ENCODE measurements around the gene LONP2. TPM values are rescaled to one million over a fixed set of nuclear protein-coding genes. Genes with fewer than 3 reads are reported as not detected.

Gene LONP2
- total RNA-seq, 1 donor from 2014 or later, result 69.5 TPM

GRCh38 chr16:48361540-48362144 lies 117.5 kb downstream of the LONP2 start:
- no peak for TF ChIP-seq CTCF (IDR thresholded peaks at IDR 0.05)
- H3K4me1 Mint-ChIP-seq (ENCODE audit: unreplicated experiment), result peaks cover 32% of the 10 kb centered on the region
- no peaks in the 10 kb centered on the region for H3K27me3 Mint-ChIP-seq (ENCODE audit: unreplicated experiment)
- no peak for DNase-seq (ENCODE audit: extremely low spot score, unreplicated experiment)
- H3K9me3 Mint-ChIP-seq (ENCODE audit: unreplicated experiment), result no peaks in the 10 kb centered on the region
- no peak overlapping the region for H3K4me3 Mint-ChIP-seq (ENCODE audit: unreplicated experiment)
- no peak overlapping the region for H3K27ac Mint-ChIP-seq (ENCODE audit: unreplicated experiment)
- H3K36me3 Mint-ChIP-seq (ENCODE audit: unreplicated experiment), result peaks cover 9% of the 10 kb centered on the region

- peak overlapping the region; percentile 90 for H3K27ac Mint-ChIP-seq (ENCODE audit: unreplicated experiment)
- no peak for DNase-seq (ENCODE audit: extremely low spot score, unreplicated experiment)
- H3K4me3 Mint-ChIP-seq (ENCODE audit: unreplicated experiment), result peak overlapping the region; percentile 81
- peaks cover 4% of the 10 kb centered on the region for H3K36me3 Mint-ChIP-seq (ENCODE audit: unreplicated experiment)
- no peak for TF ChIP-seq CTCF (IDR thresholded peaks at IDR 0.05)
- H3K4me1 Mint-ChIP-seq (ENCODE audit: unreplicated experiment), result peaks cover 54% of the 10 kb centered on the region
- H3K9me3 Mint-ChIP-seq (ENCODE audit: unreplicated experiment), result no peaks in the 10 kb centered on the region
- no peaks in the 10 kb centered on the region for H3K27me3 Mint-ChIP-seq (ENCODE audit: unreplicated experiment)
Measured at GRCh38 chr16:48365025-48365600, 121.0 kb downstream of the LONP2 start.

GRCh38 chr16:48365601-48366164 lies 121.6 kb downstream of the LONP2 start:
- Mint-ChIP-seq H3K4me1 (ENCODE audit: unreplicated experiment) (peaks cover 53% of the 10 kb centered on the region), H3K27ac (ENCODE audit: unreplicated experiment) (peak overlapping the region; percentile 95), H3K27me3 (ENCODE audit: unreplicated experiment) (no peaks in the 10 kb centered on the region), H3K9me3 (ENCODE audit: unreplicated experiment) (no peaks in the 10 kb centered on the region), H3K4me3 (ENCODE audit: unreplicated experiment) (peak overlapping the region; percentile 81), H3K36me3 (ENCODE audit: unreplicated experiment) (peaks cover 2% of the 10 kb centered on the region)
- TF ChIP-seq CTCF (IDR thresholded peaks at IDR 0.05), result peak; percentile 20
- DNase-seq (ENCODE audit: extremely low spot score, unreplicated experiment), result peak; percentile 94

- Mint-ChIP-seq H3K4me1 (ENCODE audit: unreplicated experiment) (peaks cover 59% of the 10 kb centered on the region), H3K9me3 (ENCODE audit: unreplicated experiment) (no peaks in the 10 kb centered on the region), H3K27me3 (ENCODE audit: unreplicated experiment) (no peaks in the 10 kb centered on the region), H3K27ac (ENCODE audit: unreplicated experiment) (peak overlapping the region; percentile 95), H3K36me3 (ENCODE audit: unreplicated experiment) (no peaks in the 10 kb centered on the region), H3K4me3 (ENCODE audit: unreplicated experiment) (peak overlapping the region; percentile 74)
- TF ChIP-seq CTCF (IDR thresholded peaks at IDR 0.05), result no peak
- DNase-seq (ENCODE audit: extremely low spot score, unreplicated experiment), result no peak
Measured at GRCh38 chr16:48366165-48367093, 122.3 kb downstream of the LONP2 start.
